MCF 10A (cell line): ENCODE measurements around the gene PTPRN2. TPM values are rescaled to one million over a fixed set of nuclear protein-coding genes. Genes with fewer than 3 reads are reported as not detected.

Experiments used
- BruUV-seq: library from RNA; stranded (reverse); fragments of 400-500 nt; replicated peaks from 2 replicates; lab custom pipeline; 2021; lab: Mats Ljungman, UMichigan
- CTCF ChIA-PET: fragments of 300-600 bp; sonication (Branson Sonifier 250); formaldehyde crosslinking; extraction: SDS; loops from one replicate; lab custom pipeline; 2021; ENCODE audit warnings: antibody characterized with exemption, inconsistent platforms; lab: Yijun Ruan, JAX
- POLR2A ChIA-PET: fragments of 300-600, 350-650 bp; sonication (Branson Sonifier 250); formaldehyde crosslinking; extraction: SDS; loops from one replicate; lab custom pipeline; 2020; ENCODE audit warnings: antibody characterized with exemption, inconsistent platforms; lab: Yijun Ruan, JAX
- DNase-seq: peaks from one replicate; pipeline ENCODE4 v3.0.0-alpha.2; 2018; ENCODE audit not compliant: unreplicated experiment
- H3K27ac Mint-ChIP-seq: one replicate; pipeline ENCODE4 v1.8.0; 2022; ENCODE audit warnings: mild to moderate bottlenecking, low read depth, mixed read lengths; ENCODE audit not compliant: unreplicated experiment
- H3K27me3 Mint-ChIP-seq: one replicate; pipeline ENCODE4 v1.8.0; 2022; ENCODE audit warnings: mixed read lengths; ENCODE audit not compliant: insufficient read depth, unreplicated experiment
- H3K36me3 Mint-ChIP-seq: one replicate; pipeline ENCODE4 v1.8.0; 2022; ENCODE audit warnings: mild to moderate bottlenecking, moderate library complexity, mixed read lengths; ENCODE audit not compliant: insufficient read depth, unreplicated experiment
- H3K4me1 Mint-ChIP-seq: one replicate; pipeline ENCODE4 v1.8.0; 2022; ENCODE audit warnings: mixed read lengths; ENCODE audit not compliant: insufficient read depth, unreplicated experiment
- H3K4me3 Mint-ChIP-seq: one replicate; pipeline ENCODE4 v1.8.0; 2022; ENCODE audit warnings: mild to moderate bottlenecking, moderate library complexity, mixed read lengths; ENCODE audit not compliant: unreplicated experiment
- H3K9me3 Mint-ChIP-seq: one replicate; pipeline ENCODE4 v1.8.0; 2022; ENCODE audit warnings: mixed read lengths; ENCODE audit not compliant: unreplicated experiment
- intact Hi-C: fragments of 100-400 bp; cut with micrococcal nuclease; formaldehyde crosslinking; loops from 2 replicates; pipeline ENCODE4 v1.14.1; 2022
- total RNA-seq: library from RNA; stranded (reverse); gene quantifications from 2 replicates; pipeline ENCODE4 v1.2.3, GENCODE V29; 2022
- TF ChIP-seq, protein P1 (sequence below): fragments of 200-600 bp; IDR thresholded peaks from one replicate; pipeline ENCODE4 v1.8.0; 2022; ENCODE audit warnings: antibody characterized with exemption, mild to moderate bottlenecking; ENCODE audit not compliant: unreplicated experiment

PTPRN2 gene
- total RNA-seq, 1 experiment from 2014 or later = 4.5 TPM

DNA sequence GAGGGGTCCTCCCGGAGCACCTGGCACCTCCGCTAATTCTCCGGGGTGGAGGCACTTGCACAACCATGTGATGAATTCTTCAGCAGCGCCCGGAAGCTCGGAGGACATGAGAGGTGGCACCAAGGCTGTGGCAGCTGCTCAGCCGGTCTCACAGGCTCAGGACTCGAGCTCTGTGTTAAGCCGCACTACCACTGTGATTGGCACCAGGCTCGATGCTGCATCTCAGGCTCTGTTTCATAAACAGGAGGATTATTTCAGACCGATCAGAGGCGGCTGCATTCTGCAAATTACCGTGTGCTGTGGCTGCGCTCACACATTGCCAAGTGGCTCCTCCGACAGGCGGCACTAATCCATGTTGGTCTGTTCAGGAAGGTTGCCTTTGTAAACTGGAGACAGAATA, 755.6 kb downstream of the PTPRN2 start:
- Mint-ChIP-seq H3K4me3 (no peak overlapping the region), H3K36me3 (no peaks in the 10 kb centered on the region), H3K27me3 (no peaks in the 10 kb centered on the region), H3K27ac (no peak overlapping the region), H3K4me1 (no peaks in the 10 kb centered on the region), H3K9me3 (peaks cover 13% of the 10 kb centered on the region)
- TF ChIP-seq, protein P1, sequence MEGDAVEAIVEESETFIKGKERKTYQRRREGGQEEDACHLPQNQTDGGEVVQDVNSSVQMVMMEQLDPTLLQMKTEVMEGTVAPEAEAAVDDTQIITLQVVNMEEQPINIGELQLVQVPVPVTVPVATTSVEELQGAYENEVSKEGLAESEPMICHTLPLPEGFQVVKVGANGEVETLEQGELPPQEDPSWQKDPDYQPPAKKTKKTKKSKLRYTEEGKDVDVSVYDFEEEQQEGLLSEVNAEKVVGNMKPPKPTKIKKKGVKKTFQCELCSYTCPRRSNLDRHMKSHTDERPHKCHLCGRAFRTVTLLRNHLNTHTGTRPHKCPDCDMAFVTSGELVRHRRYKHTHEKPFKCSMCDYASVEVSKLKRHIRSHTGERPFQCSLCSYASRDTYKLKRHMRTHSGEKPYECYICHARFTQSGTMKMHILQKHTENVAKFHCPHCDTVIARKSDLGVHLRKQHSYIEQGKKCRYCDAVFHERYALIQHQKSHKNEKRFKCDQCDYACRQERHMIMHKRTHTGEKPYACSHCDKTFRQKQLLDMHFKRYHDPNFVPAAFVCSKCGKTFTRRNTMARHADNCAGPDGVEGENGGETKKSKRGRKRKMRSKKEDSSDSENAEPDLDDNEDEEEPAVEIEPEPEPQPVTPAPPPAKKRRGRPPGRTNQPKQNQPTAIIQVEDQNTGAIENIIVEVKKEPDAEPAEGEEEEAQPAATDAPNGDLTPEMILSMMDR = no peak
- BruUV-seq = no TSS peak
- intact Hi-C loops = no loop called here
- CTCF ChIA-PET = no interaction called here
- POLR2A ChIA-PET = no interaction called here
- DNase-seq = no peak

DNA sequence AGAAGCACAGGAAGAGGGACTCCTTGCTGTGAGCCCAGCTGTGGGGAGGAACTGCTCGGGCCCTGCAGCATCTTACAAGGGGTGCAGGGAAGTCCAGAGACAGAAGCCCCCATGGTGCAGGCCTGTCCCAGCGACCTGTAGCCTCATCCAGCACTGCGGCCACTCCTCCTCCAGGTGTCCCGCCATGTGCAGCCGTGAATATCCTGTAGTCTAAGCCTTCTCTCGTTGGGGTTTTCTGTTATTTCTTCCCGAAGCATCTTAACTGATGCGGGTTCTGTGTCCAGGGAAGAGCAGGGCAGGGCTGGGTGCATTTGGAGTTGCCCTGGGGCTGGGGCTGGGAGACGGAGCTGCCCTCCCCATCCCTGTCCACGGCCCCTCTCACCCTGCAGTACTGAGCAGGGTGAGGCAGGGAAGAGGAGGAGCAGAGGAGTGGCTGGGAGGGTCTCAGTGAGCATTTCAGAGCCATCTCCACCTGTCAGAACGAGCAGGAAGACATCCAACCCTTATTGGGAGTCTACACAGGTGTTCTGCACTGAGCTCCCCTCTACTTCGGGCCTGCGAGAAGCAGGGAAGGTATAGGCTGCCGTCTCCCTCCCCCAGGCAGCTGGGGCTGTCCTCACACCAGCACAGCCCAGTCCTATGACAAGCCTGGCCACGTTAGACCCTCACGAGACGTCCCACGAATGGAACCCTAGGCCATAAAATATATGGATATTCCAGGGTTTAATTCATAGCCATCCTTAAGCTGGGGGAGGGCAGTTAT, 756.3 kb downstream of the PTPRN2 start:
- peaks cover 13% of the 10 kb centered on the region for H3K9me3 Mint-ChIP-seq
- no peaks in the 10 kb centered on the region for H3K27me3 Mint-ChIP-seq
- intact Hi-C loops = no loop called here
- no peaks in the 10 kb centered on the region for H3K36me3 Mint-ChIP-seq
- no TSS peak for BruUV-seq
- H3K27ac Mint-ChIP-seq = no peak overlapping the region
- TF ChIP-seq, protein P1 = no peak
- POLR2A ChIA-PET = no interaction called here
- H3K4me1 Mint-ChIP-seq = no peaks in the 10 kb centered on the region
- H3K4me3 Mint-ChIP-seq = no peak overlapping the region
- CTCF ChIA-PET = no interaction called here
- no peak for DNase-seq

DNA sequence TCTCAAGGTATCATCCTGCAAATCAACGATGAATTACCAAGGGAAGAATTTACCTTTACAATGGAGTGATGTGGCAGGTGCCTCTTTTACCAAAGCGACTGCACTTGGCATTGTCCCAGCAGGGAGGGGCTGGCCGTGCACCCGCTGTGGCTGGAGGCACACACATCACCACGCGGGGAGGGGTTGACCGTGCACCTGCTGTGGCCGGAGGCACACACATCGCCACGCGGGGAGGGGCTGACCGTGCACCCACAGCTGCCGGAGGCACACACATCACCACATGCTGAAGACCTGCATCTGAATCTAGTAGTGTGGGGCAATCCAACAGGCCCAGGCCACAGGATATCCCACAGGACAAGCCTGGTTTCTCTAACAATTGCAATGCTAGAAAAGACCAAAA, 757.3 kb downstream of the PTPRN2 start:
- no peak overlapping the region for H3K27ac Mint-ChIP-seq
- peaks cover 5% of the 10 kb centered on the region for H3K9me3 Mint-ChIP-seq
- H3K4me1 Mint-ChIP-seq = no peaks in the 10 kb centered on the region
- no peaks in the 10 kb centered on the region for H3K27me3 Mint-ChIP-seq
- H3K36me3 Mint-ChIP-seq = no peaks in the 10 kb centered on the region
- BruUV-seq = no TSS peak
- POLR2A ChIA-PET = no interaction called here
- intact Hi-C loops = no loop called here
- H3K4me3 Mint-ChIP-seq = no peak overlapping the region
- CTCF ChIA-PET = no interaction called here
- TF ChIP-seq, protein P1 = no peak
- no peak for DNase-seq

DNA sequence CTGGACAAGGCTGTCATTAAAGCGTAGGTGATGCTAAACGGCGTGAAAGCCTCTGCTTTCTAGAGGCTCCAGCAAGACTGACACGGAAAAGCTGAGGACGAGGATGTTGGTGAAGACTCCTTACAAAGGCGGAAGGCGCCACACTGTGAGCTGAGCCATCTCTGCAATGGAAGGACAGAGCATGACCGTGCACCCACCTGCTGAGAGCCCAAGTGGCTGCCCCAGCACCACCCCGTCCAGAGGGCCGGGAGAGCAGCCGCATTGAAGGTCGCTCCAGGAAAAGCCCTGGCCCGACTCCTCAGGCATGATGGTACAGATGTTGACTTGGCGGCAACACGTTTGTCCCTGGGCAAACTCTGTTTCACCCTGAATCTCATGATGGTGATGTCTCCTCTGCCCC, 758.1 kb downstream of the PTPRN2 start:
- intact Hi-C loops = no loop called here
- no peaks in the 10 kb centered on the region for H3K36me3 Mint-ChIP-seq
- BruUV-seq = no TSS peak
- no peaks in the 10 kb centered on the region for H3K27me3 Mint-ChIP-seq
- H3K4me3 Mint-ChIP-seq = no peak overlapping the region
- no peaks in the 10 kb centered on the region for H3K9me3 Mint-ChIP-seq
- DNase-seq = no peak
- ChIA-PET POLR2A (interaction anchor here (0.7 kb wide), 1 partner anchor 142 kb away, joined by 4 read pairs; no protein-coding TSS in a partner anchor), CTCF (no interaction called here)
- H3K4me1 Mint-ChIP-seq = no peaks in the 10 kb centered on the region
- TF ChIP-seq, protein P1 = no peak
- H3K27ac Mint-ChIP-seq = no peak overlapping the region
